ENCODE measurements around the gene TAS1R2. TPM values are rescaled to one million over a fixed set of nuclear protein-coding genes. Genes with fewer than 3 reads are reported as not detected.

The TAS1R2 gene
- total RNA-seq, 2 donors from 2014 or later, result not detected

DNA sequence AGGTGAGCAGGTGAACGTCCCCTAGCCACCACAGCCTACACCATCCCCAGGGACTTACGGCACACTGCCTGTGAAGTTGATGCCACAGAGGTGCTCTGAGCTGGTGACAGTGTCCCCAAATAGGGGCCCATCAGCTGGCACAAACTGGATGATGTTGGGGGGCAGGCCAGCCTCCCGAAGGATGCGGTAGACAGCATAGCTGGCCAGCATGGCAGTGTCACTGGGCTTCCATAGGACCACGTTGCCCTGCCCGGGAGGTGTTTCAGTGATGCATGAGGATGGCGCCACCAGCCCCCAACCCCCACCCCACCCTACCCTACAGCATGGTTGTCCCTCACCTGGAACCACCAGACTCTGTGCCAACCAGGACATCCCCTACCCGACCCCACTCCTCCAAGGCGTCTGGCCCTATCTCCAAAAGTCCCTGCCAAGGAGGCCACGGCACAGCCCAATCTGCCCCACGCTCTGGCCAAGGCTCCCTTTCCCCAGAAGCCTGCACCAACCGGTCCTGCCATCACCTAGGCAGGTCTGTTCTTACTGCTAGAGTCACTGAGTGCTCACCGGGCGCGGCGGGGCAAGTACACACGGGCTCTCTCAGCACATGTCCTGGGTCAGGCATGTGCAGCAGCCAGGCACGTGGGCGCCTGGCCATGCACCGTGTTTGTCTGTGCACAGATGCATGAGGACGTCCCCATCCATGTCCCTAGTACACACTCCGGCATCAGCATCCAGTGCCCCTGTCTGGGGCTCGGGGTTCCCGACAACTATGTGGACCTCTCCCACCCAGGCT is 22.4 kb upstream of the TAS1R2 start:
- DNase-seq (ENCODE audit: low spot score), result peak; percentile 43
- Histone ChIP-seq H3K36me3 (no peaks in the 10 kb centered on the region), H3K4me3 (no peak overlapping the region), H3K27me3 (replicated peaks; ENCODE audit: insufficient read depth) (no peaks in the 10 kb centered on the region), H3K9me3 (no peaks in the 10 kb centered on the region), H3K27ac (no peak overlapping the region), H3K4me1 (replicated peaks) (peaks cover 5% of the 10 kb centered on the region)
- intact Hi-C loops (cut with DNase I), result no loop called here
- WGBS, result 60% methylated on average over 21 of the region's 24 CpGs
- no peak for TF ChIP-seq POLR2A (IDR thresholded peaks at IDR 0.05)
- TF ChIP-seq POLR2AphosphoS5 (IDR thresholded peaks at IDR 0.05), result peak; percentile 40

DNA sequence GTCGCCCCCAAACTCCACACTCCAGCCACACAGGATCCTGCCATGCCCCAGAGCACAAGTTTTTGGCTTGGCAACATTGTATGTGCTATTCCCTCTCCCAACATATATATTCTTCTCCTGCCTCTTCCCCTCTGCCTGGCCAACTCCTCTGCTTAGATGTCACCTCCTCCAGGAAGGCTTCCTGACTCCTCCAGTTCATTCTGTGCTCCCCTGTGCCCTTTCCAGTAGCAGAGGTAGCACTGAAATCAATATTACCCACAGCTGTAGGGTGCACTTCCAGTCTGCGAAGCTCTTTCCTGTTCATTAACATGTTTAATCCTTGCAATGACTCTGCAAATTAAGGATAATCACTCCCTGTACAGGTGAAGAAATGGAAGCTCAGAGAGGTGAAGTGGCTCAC is 21.7 kb upstream of the TAS1R2 start:
- Histone ChIP-seq H3K27me3 (replicated peaks; ENCODE audit: insufficient read depth) (no peaks in the 10 kb centered on the region), H3K4me3 (no peak overlapping the region), H3K27ac (no peak overlapping the region), H3K9me3 (no peaks in the 10 kb centered on the region), H3K36me3 (no peaks in the 10 kb centered on the region), H3K4me1 (replicated peaks) (peaks cover 5% of the 10 kb centered on the region)
- DNase-seq (ENCODE audit: low spot score), result no peak
- 93% methylated on average over 2 of the region's 2 CpGs for WGBS
- TF ChIP-seq POLR2AphosphoS5 (IDR thresholded peaks at IDR 0.05), result no peak
- no peak for TF ChIP-seq POLR2A (IDR thresholded peaks at IDR 0.05)
- TF ChIP-seq, protein P1, sequence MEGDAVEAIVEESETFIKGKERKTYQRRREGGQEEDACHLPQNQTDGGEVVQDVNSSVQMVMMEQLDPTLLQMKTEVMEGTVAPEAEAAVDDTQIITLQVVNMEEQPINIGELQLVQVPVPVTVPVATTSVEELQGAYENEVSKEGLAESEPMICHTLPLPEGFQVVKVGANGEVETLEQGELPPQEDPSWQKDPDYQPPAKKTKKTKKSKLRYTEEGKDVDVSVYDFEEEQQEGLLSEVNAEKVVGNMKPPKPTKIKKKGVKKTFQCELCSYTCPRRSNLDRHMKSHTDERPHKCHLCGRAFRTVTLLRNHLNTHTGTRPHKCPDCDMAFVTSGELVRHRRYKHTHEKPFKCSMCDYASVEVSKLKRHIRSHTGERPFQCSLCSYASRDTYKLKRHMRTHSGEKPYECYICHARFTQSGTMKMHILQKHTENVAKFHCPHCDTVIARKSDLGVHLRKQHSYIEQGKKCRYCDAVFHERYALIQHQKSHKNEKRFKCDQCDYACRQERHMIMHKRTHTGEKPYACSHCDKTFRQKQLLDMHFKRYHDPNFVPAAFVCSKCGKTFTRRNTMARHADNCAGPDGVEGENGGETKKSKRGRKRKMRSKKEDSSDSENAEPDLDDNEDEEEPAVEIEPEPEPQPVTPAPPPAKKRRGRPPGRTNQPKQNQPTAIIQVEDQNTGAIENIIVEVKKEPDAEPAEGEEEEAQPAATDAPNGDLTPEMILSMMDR (IDR thresholded peaks at IDR 0.05), result no peak
- intact Hi-C loops (cut with DNase I), result no loop called here

DNA sequence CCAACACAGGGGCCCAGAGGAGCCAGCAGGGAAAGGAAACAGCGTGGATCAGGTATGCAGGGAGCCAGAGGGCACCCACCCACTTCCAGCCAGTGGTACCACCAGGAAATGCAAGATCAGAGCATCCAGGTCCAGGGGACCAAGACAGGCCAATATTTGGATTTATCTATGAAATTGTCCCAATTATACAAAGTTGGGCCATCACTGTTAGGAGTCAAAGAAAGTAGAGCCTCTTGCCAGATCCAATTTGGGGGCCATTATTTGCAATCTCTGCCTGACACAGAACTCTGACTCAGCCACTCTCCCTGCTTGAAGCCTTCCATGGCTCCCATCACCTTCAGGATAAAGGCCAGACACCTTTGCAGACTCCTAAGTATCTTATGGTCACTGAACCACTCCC is 21.1 kb upstream of the TAS1R2 start:
- H3K27me3 ChIP-seq (replicated peaks; ENCODE audit: insufficient read depth), result no peaks in the 10 kb centered on the region
- TF ChIP-seq POLR2A (IDR thresholded peaks at IDR 0.05), result no peak
- intact Hi-C loops (cut with DNase I), result no loop called here
- no peak overlapping the region for H3K27ac ChIP-seq
- H3K4me1 ChIP-seq (replicated peaks), result peaks cover 5% of the 10 kb centered on the region
- no peak overlapping the region for H3K4me3 ChIP-seq
- no peaks in the 10 kb centered on the region for H3K9me3 ChIP-seq
- 92% methylated on average over 1 of the region's 1 CpG for WGBS
- no peak for DNase-seq (ENCODE audit: low spot score)
- no peaks in the 10 kb centered on the region for H3K36me3 ChIP-seq

DNA sequence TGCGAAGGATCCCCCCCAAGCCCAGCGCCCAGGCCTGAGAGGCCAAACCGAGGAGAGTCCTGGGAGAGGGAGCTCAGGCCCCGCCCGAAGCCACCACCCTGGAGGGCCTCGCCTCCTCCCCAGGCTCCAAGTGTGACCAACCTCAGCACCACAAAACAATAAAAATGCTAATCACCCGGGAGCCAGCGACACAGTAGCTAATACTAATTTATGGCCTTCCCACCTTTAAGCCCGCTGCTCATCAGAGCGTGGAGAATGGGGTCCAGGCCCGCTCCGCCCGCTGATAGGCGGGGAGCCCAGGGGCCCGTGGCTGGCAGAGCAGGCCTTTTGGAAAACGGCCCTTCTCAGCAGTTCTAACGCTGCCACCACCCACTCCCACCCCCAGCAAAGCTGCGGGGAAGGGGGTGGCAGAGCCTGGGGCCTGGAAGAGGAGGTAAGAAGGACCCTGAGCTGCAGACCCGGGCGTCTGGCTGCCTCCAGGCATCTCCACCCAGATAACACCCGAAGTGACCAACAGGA is 20.4 kb upstream of the TAS1R2 start:
- DNase-seq (ENCODE audit: low spot score), result no peak
- H3K4me3 ChIP-seq, result no peak overlapping the region
- H3K4me1 ChIP-seq (replicated peaks), result peaks cover 5% of the 10 kb centered on the region
- H3K36me3 ChIP-seq, result no peaks in the 10 kb centered on the region
- intact Hi-C loops (cut with DNase I), result no loop called here
- H3K9me3 ChIP-seq, result no peaks in the 10 kb centered on the region
- no peaks in the 10 kb centered on the region for H3K27me3 ChIP-seq (replicated peaks; ENCODE audit: insufficient read depth)
- 57% methylated on average over 20 of the region's 21 CpGs for WGBS
- TF ChIP-seq POLR2A (IDR thresholded peaks at IDR 0.05) (no peak), POLR2AphosphoS5 (IDR thresholded peaks at IDR 0.05) (no peak)
- TF ChIP-seq, protein P1 (IDR thresholded peaks at IDR 0.05), result no peak
- no peak overlapping the region for H3K27ac ChIP-seq

DNA sequence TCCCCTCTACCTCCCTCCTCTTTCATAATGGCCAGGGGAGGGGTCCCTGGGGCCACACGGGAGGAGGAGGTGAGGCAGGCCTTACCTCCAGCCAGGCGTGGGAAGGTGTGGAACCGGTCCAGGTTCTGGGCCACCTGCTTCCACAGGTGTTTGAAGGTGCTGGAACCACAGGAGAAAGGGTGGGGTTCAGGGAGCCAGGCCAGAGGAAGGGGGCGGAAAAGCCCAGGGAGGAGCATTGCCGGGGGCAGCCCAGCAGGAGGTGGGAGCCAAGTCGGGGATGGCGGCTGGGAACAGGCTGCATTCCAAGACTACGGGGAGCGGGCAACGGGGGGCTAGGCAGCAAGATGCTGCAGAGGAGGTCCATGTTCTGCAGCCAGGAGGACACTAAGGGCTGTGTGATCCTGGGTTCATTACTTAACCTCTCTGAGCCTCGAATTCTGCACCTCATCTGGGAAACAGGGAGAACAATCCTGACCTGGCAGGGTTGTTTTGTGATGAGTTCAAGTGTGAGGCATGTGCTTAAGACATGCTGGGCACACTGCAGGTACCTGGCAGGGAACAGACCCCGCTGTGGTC is 19.8 kb upstream of the TAS1R2 start:
- Histone ChIP-seq H3K27me3 (replicated peaks; ENCODE audit: insufficient read depth) (no peaks in the 10 kb centered on the region), H3K4me3 (no peak overlapping the region), H3K27ac (no peak overlapping the region), H3K9me3 (no peaks in the 10 kb centered on the region), H3K36me3 (no peaks in the 10 kb centered on the region), H3K4me1 (replicated peaks) (peaks cover 5% of the 10 kb centered on the region)
- intact Hi-C loops (cut with DNase I), result no loop called here
- no peak for DNase-seq (ENCODE audit: low spot score)
- WGBS, result 62% methylated on average over 12 of the region's 12 CpGs
- no peak for TF ChIP-seq POLR2A (IDR thresholded peaks at IDR 0.05)

DNA sequence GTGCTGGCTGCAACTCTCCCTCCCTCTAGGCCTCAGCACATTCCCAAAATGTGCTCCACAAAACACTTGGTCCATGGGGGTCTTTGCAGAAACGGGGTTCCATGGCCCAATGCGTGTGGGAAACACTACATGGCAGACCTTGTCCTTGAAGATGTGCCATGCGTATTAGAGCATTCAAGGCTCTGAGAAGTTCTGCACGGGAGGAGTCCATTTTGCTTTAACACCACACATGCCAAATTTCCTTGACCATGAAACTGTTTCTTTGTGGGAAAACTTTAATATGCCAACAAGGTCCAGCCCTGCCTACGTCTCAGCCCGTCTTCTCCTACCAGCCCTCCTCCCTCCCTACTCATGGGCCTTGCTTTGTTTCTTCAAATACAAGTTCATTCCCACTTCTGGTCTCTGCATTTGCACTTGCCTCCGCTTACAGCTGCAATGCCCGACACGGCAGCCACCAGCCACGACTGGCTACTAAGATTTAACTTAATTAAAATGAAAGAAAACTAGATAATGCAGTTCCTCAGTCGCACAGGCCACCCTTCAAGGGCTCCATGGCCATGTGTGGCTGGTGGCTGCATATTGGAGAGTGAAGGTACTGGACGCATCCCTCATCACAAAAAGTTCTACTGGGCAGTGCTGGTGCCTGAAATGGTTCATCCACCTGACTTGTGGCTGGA is 19.2 kb upstream of the TAS1R2 start:
- WGBS, result 82% methylated on average over 12 of the region's 12 CpGs
- no peak overlapping the region for H3K4me3 ChIP-seq
- TF ChIP-seq POLR2AphosphoS5 (IDR thresholded peaks at IDR 0.05) (no peak), POLR2A (IDR thresholded peaks at IDR 0.05) (no peak)
- H3K9me3 ChIP-seq, result no peaks in the 10 kb centered on the region
- no peak overlapping the region for H3K27ac ChIP-seq
- DNase-seq (ENCODE audit: low spot score), result no peak
- H3K27me3 ChIP-seq (replicated peaks; ENCODE audit: insufficient read depth), result no peaks in the 10 kb centered on the region
- no peaks in the 10 kb centered on the region for H3K36me3 ChIP-seq
- H3K4me1 ChIP-seq (replicated peaks), result peaks cover 5% of the 10 kb centered on the region
- intact Hi-C loops (cut with DNase I), result no loop called here

Data from prostate gland (tissue), 2 donors.